Mammary epithelial cell (primary cell): ENCODE results near the gene NTN1.

Experiments
- EZH2 ChIP-seq: IDR thresholded peaks from 2 replicates; pipeline ENCODE4 v1.6.1; 2012; ENCODE audit warnings: low read length, inconsistent platforms, borderline replicate concordance
- TF ChIP-seq, protein P1 (sequence below), 2 donors: IDR thresholded peaks in 1 of 2; conservative IDR thresholded peaks in 1 of 2; 2 replicates each; pipeline ENCODE4 v1.5.1; 2011 to 2012; ENCODE audit warnings: inconsistent platforms in 2 of 2, low read length in 2 of 2, mild to moderate bottlenecking in 2 of 2, control low read depth in 1 of 2, low read depth in 1 of 2; ENCODE audit not compliant: insufficient read depth in 1 of 2; ENCODE audit errors: extremely low read depth in 1 of 2

DNA sequence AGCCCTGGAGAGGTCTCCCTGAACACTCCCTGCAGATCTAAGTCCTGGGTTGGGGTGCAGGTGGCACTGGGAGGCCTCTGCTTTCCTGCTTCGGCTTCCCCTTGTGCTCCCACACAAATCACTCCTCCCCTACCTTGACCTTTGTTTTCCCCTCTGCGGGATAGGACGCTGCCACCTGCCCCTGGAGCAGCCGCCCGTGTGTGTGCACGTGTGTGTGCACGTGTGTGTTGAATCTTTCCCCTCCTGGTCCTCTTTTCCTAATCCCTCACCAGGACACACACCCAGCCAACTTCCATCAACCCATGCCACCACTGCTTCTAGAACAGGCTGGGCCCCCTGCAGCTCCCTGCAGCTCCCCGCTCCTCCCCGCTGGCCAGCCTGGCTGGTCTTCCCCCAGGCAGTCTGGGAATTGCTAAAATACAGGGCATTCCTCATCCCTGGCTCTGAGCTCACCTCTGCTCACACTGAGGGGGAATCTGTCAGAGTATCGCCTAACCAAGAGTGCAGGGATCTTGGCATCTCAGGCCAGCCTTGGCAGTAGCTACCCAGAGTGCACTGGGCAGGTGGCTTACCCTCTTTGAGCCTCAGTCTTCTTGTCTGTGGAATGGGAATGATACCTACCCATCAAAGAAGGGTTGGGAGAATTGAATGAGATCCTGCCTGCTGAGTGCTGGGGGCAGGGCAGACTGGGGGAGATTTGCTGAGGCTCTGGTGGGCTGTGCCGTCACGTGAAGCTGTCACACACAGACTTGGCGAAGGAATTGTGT lies 198.5 kb downstream of the NTN1 start:
- TF ChIP-seq, protein P1, sequence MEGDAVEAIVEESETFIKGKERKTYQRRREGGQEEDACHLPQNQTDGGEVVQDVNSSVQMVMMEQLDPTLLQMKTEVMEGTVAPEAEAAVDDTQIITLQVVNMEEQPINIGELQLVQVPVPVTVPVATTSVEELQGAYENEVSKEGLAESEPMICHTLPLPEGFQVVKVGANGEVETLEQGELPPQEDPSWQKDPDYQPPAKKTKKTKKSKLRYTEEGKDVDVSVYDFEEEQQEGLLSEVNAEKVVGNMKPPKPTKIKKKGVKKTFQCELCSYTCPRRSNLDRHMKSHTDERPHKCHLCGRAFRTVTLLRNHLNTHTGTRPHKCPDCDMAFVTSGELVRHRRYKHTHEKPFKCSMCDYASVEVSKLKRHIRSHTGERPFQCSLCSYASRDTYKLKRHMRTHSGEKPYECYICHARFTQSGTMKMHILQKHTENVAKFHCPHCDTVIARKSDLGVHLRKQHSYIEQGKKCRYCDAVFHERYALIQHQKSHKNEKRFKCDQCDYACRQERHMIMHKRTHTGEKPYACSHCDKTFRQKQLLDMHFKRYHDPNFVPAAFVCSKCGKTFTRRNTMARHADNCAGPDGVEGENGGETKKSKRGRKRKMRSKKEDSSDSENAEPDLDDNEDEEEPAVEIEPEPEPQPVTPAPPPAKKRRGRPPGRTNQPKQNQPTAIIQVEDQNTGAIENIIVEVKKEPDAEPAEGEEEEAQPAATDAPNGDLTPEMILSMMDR (conservative IDR thresholded peaks at IDR 0.05 in 1 of 2, IDR thresholded peaks at IDR 0.05 in 1 of 2; ENCODE audit: extremely low read depth in 1 of 2, insufficient read depth in 1 of 2, low read depth in 1 of 2, low read length in 2 of 2) = no peak
- TF ChIP-seq EZH2 = no peak
